Endodermal cell (in vitro differentiated cells): ENCODE results near the gene SLC22A2. TPM values are rescaled to one million over a fixed set of nuclear protein-coding genes. Genes with fewer than 3 reads are reported as not detected.

Experiments
- DNase-seq: peaks from one replicate; pipeline ENCODE4 v3.0.0-alpha.2; 2017
- H3K27ac ChIP-seq: 2 replicates; pipeline ENCODE4 v1.5.1; 2013; ENCODE audit warnings: mild to moderate bottlenecking, low read depth, low read length, moderate library complexity
- H3K27me3 ChIP-seq: 2 replicates; pipeline ENCODE4 v1.6.1; 2013; ENCODE audit warnings: mild to moderate bottlenecking, low read length, moderate library complexity; ENCODE audit not compliant: insufficient read depth, control insufficient read depth, poor library complexity, severe bottlenecking
- H3K36me3 ChIP-seq: 2 replicates; pipeline ENCODE4 v1.7.0; 2013; ENCODE audit warnings: mild to moderate bottlenecking, low read length, moderate library complexity; ENCODE audit not compliant: control insufficient read depth, insufficient read depth
- H3K4me1 ChIP-seq: one replicate; pipeline ENCODE4 v1.7.0; 2013; ENCODE audit warnings: low read length; ENCODE audit not compliant: control insufficient read depth, insufficient read depth
- H3K4me3 ChIP-seq: 2 replicates; pipeline ENCODE4 v1.5.1; 2013; ENCODE audit warnings: mild to moderate bottlenecking, low read length, moderate library complexity
- H3K9ac ChIP-seq: 2 replicates; pipeline ENCODE4 v1.6.1; 2013; ENCODE audit warnings: mild to moderate bottlenecking, low read length, moderate library complexity; ENCODE audit not compliant: poor library complexity, severe bottlenecking; ENCODE audit errors: extremely low read depth
- H3K9me3 ChIP-seq: 2 replicates; pipeline ENCODE4 v1.6.1; 2013; ENCODE audit warnings: mild to moderate bottlenecking, low read length, moderate library complexity; ENCODE audit not compliant: control insufficient read depth
- H3K27ac Mint-ChIP-seq: 2 replicates; pipeline ENCODE4 v1.8.0; 2020; ENCODE audit warnings: mixed read lengths
- H3K27me3 Mint-ChIP-seq: 2 replicates; pipeline ENCODE4 v1.8.0; 2021; ENCODE audit warnings: mild to moderate bottlenecking, mixed read lengths; ENCODE audit not compliant: insufficient read depth
- H3K36me3 Mint-ChIP-seq: 2 replicates; pipeline ENCODE4 v1.8.0; 2020; ENCODE audit warnings: low read depth, mixed read lengths
- H3K4me1 Mint-ChIP-seq: 2 replicates; pipeline ENCODE4 v1.8.0; 2020; ENCODE audit warnings: mixed read lengths
- H3K4me3 Mint-ChIP-seq: 2 replicates; pipeline ENCODE4 v1.8.0; 2020; ENCODE audit warnings: mild to moderate bottlenecking, moderate library complexity, mixed read lengths
- H3K9me3 Mint-ChIP-seq: 2 replicates; pipeline ENCODE4 v1.8.0; 2020; ENCODE audit warnings: mild to moderate bottlenecking, mixed read lengths
- CTCF ChIP-seq: fragments of 200-600 bp; sonication (generic); conservative IDR thresholded peaks from 2 replicates; pipeline ENCODE4 v1.5.0; 2021; ENCODE audit warnings: antibody characterized with exemption, mild to moderate bottlenecking
- WGBS, 2 experiments: methylation state at CpG; one replicate each; pipeline versions ENCODE4 v1.1.5 to v1.1.7; 2013; ENCODE audit warnings: missing lambda C conversion rate in 2 of 2, mixed read lengths in 1 of 2; ENCODE audit not compliant: insufficient coverage in 1 of 2, insufficient read length in 1 of 2; 5-methylcytosine and 5-hydroxymethylcytosine counted together
- total RNA-seq, 2 donors: library from RNA; stranded (reverse); fragmentation: NEBNext Ultra II Directional in 1 of 2; extraction: Animal tissue kit (Norgen Biotek cat#: 25700) in 1 of 2; gene quantifications; 2 replicates in 1 of 2; 3 replicates in 1 of 2; pipeline ENCODE4 v1.2.1, GENCODE V29; 2021

Gene SLC22A2
- total RNA-seq, 2 donors from 2014 or later: 0.64 to 1.00 TPM

GRCh38 chr6:160217073-160217472 lies 41.5 kb downstream of the SLC22A2 start:
- Mint-ChIP-seq H3K36me3 (no peaks in the 10 kb centered on the region), H3K4me1 (peaks cover 7% of the 10 kb centered on the region), H3K9me3 (peaks cover 41% of the 10 kb centered on the region), H3K4me3 (no peak overlapping the region), H3K27ac (no peak overlapping the region), H3K27me3 (peaks cover 3% of the 10 kb centered on the region)
- DNase-seq: no peak
- Histone ChIP-seq H3K9ac (no peak overlapping the region), H3K36me3 (no peaks in the 10 kb centered on the region), H3K9me3 (peaks cover 10% of the 10 kb centered on the region), H3K27ac (no peak overlapping the region), H3K4me1 (no peaks in the 10 kb centered on the region), H3K4me3 (no peak overlapping the region), H3K27me3 (no peaks in the 10 kb centered on the region)
- no peak for TF ChIP-seq CTCF
- 97 to 100% methylated on average over 1 of the region's 1 CpG for WGBS, 2 experiments

DNA sequence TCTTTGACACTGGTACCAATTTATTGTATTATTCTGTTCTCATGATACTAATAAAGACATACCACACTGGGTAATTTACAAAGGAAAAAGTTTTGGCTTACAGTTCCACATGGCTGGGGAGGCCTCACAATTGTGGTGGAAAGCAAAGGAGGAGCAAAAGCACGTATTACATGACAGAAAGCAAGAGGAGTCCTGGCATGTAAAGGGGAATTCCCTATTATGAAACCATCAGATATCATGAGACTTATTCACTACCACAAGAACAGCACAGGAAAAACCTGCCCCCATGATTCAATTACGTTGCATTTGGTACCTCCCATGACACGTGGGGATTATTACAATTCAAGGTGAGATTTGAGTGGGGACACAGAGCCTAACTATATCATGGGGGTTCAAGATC lies 43.4 kb downstream of the SLC22A2 start:
- Mint-ChIP-seq H3K4me1 (peaks cover 3% of the 10 kb centered on the region), H3K27me3 (peaks cover 3% of the 10 kb centered on the region), H3K36me3 (no peaks in the 10 kb centered on the region), H3K4me3 (no peak overlapping the region), H3K9me3 (peaks cover 53% of the 10 kb centered on the region), H3K27ac (no peak overlapping the region)
- H3K9me3 ChIP-seq: peaks cover 10% of the 10 kb centered on the region
- no peak for DNase-seq
- no peaks in the 10 kb centered on the region for H3K36me3 ChIP-seq
- 43 to 56% methylated on average over 2 to 3 of the region's 3 CpGs for WGBS, 2 experiments
- H3K4me1 ChIP-seq: no peaks in the 10 kb centered on the region
- no peak overlapping the region for H3K4me3 ChIP-seq
- TF ChIP-seq CTCF: no peak
- H3K27me3 ChIP-seq: no peaks in the 10 kb centered on the region
- H3K9ac ChIP-seq: no peak overlapping the region
- H3K27ac ChIP-seq: no peak overlapping the region

DNA sequence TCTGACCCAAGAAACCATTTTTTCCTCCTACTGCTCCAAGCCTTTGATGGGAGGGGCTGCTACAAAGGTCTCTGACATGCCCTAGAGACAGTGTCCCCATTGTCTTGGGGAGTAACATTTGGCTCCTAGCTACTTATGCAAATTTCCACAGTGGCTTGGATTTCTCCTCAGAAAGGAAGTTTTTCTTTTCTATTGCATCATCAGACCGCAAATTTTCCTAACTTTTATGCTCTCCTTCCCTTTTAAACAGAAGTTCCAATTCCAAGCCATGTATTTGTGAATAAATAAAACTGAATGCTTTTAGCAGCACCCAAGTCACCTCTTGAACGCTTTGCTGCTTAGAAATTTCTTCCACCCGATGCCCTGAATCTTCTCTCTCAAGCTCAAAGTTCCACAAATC lies 51.0 kb downstream of the SLC22A2 start:
- Mint-ChIP-seq H3K4me3 (no peak overlapping the region), H3K27me3 (no peaks in the 10 kb centered on the region), H3K4me1 (no peaks in the 10 kb centered on the region), H3K27ac (no peak overlapping the region), H3K36me3 (no peaks in the 10 kb centered on the region), H3K9me3 (peaks cover 46% of the 10 kb centered on the region)
- Histone ChIP-seq H3K9me3 (peaks cover 14% of the 10 kb centered on the region), H3K36me3 (no peaks in the 10 kb centered on the region), H3K27ac (no peak overlapping the region), H3K27me3 (no peaks in the 10 kb centered on the region), H3K9ac (no peak overlapping the region), H3K4me1 (no peaks in the 10 kb centered on the region), H3K4me3 (no peak overlapping the region)
- WGBS, 2 experiments: 87 to 90% methylated on average over 3 of the region's 3 CpGs
- TF ChIP-seq CTCF: no peak
- no peak for DNase-seq
